ENCODE measurements around the gene AGR2.

- TF ChIP-seq YY1 (IDR thresholded peaks at IDR 0.05; ENCODE audit: insufficient read depth, insufficient read length) (no peak), ZNF274 (IDR thresholded peaks at IDR 0.05; ENCODE audit: low read depth, low read length) (no peak)
Measured at GRCh38 chr7:16762177-16762576, 42.6 kb downstream of the AGR2 start.
